ENCODE data around the gene HOXC6. TPM values are rescaled to one million over a fixed set of nuclear protein-coding genes. Genes with fewer than 3 reads are reported as not detected.

Gene HOXC6
- total RNA-seq, 6 experiments from 2014 or later, result not detected

DNA sequence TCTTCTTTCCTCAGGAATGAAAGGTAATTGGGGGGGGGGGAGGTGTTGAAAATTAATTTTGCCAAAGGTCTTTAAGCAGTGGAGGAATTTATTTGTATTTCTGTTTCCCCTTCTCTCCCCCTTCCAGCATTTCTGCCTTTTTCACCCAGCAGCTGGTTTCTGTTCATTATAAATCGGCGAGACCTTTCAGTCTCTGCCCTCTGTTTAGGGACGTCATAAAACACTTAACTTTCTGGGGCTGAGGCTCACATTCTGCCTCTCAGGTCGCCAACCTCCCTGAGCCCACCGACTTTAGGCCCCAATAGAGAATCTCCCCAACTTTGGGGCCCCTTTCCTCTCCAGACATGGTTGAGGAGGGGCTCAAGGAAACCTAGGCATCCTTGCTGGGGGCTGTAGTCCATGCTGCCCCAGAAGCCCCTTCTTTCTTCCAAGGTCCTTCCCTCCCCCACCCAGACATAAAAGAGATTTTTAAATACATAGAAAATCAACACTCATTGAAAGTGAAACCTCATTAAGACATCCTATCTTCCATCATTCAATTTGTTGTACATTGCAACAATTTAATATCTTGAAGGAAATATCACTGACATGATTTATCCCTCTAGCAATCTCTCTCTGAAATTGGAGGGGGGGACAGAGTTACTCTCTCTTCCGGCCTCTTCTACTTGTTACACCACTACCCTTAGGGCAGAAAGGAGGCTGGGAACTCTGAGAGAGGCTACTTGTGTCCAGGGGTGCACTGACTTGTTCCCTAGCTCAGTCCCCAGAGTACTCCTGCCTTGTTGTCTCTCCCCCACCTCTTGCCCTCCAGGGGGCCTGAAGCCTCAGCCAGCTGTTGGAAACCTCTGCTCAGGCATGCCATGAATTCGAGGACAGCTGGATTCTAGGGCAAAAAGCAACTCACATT, 2.5 kb upstream of the HOXC6 start:
- no peak for ATAC-seq
- intact Hi-C loops (cut with DNase I), result no loop called here

DNA sequence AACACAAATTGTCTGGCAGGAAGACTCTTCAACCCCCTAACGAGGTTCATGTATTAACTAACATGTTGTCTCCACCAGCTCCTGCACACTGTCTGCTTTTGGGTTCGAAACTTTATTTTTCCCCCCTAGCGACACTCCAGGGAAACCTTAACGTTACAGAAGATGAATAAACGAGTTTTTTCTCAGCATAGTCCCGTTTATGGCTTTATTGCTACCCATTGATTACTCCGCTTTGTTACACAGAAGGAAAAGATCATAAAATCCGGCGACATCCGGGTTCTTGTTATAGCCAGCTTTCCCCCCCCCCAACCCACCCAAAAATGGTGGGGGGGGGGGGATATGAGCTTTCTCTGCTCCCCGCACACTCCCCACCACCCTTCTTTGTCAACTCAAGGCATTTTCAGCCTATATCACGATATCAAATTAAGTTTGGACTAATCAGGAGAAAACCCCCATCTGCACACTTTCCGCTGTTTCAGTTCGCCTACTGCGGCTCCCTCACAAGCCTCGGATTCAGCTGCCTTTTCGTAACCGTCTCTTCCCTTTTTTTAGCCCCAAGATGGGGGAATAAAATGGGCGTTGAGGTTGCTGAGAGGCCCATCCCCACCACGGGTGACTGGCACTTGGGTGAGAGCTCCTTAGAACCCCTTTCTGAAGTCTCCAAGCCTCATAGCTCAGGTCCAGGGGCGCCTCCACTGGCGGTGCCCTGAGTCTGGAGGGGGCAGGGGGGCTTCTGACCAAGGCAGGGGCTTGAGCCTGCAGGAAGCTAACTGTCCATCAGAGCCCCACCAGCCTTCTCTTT, 1.4 kb upstream of the HOXC6 start:
- H3K27ac ChIP-seq, result no peak overlapping the region
- TF ChIP-seq, protein P1, sequence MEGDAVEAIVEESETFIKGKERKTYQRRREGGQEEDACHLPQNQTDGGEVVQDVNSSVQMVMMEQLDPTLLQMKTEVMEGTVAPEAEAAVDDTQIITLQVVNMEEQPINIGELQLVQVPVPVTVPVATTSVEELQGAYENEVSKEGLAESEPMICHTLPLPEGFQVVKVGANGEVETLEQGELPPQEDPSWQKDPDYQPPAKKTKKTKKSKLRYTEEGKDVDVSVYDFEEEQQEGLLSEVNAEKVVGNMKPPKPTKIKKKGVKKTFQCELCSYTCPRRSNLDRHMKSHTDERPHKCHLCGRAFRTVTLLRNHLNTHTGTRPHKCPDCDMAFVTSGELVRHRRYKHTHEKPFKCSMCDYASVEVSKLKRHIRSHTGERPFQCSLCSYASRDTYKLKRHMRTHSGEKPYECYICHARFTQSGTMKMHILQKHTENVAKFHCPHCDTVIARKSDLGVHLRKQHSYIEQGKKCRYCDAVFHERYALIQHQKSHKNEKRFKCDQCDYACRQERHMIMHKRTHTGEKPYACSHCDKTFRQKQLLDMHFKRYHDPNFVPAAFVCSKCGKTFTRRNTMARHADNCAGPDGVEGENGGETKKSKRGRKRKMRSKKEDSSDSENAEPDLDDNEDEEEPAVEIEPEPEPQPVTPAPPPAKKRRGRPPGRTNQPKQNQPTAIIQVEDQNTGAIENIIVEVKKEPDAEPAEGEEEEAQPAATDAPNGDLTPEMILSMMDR (IDR thresholded peaks at IDR 0.05), result no peak
- TF ChIP-seq POLR2A (IDR thresholded peaks at IDR 0.05), result no peak
- no peak overlapping the region for H3K4me3 ChIP-seq

More for the DNA sequence above, 2.5 kb upstream of the HOXC6 start:
- Histone ChIP-seq H3K27ac (no peak overlapping the region), H3K9me3 (no peaks in the 10 kb centered on the region), H3K4me3 (no peak overlapping the region), H3K27me3 (peaks cover 9 to 64% of the 10 kb centered on the region in 2 donors), H3K4me1 (no peaks in the 10 kb centered on the region), H3K36me3 (no peaks in the 10 kb centered on the region)
- 9% methylated on average over 7 of the region's 7 CpGs for WGBS (ENCODE audit: insufficient coverage, low coverage, low lambda C conversion rate, missing lambda C conversion rate)
- no peak for DNase-seq
- TF ChIP-seq, protein P1 (IDR thresholded peaks at IDR 0.05), result no peak
- TF ChIP-seq POLR2A (IDR thresholded peaks at IDR 0.05), result no peak

DNA sequence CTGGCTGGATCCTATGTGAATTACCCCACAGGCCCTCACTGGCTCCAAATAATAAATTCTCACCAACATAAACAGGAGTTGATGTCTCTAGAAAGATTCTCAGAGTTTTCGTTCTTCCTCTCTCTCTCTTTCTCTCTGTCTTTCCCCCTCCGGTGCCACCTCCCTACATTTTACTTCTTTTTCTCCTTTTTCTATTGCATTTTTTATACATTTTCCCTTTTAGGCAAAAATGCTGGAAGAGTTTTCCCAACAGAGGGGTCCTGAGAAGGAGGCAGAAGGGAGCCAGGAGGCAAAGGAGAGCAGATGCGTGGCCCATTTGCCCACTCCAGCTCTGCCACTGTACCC, 826 bp upstream of the HOXC6 start:
- Histone ChIP-seq H3K36me3 (no peaks in the 10 kb centered on the region), H3K4me1 (no peaks in the 10 kb centered on the region), H3K27ac (no peak overlapping the region), H3K4me3 (no peak overlapping the region), H3K27me3 (peaks cover 15 to 62% of the 10 kb centered on the region in 2 donors), H3K9me3 (no peaks in the 10 kb centered on the region)
- intact Hi-C loops (cut with DNase I), result no loop called here
- 21% methylated on average over 3 of the region's 3 CpGs for WGBS (ENCODE audit: insufficient coverage, low coverage, low lambda C conversion rate, missing lambda C conversion rate)
- DNase-seq, result peak in 1 of 3 donors; percentile 5
- no peak for TF ChIP-seq POLR2A (IDR thresholded peaks at IDR 0.05)
- TF ChIP-seq, protein P1 (IDR thresholded peaks at IDR 0.05), result no peak
- no peak for ATAC-seq

More for the DNA sequence above, 1.4 kb upstream of the HOXC6 start:
- Histone ChIP-seq H3K36me3 (no peaks in the 10 kb centered on the region), H3K9me3 (no peaks in the 10 kb centered on the region), H3K4me1 (no peaks in the 10 kb centered on the region), H3K27me3 (peaks cover 11 to 64% of the 10 kb centered on the region in 2 donors)
- no peak for ATAC-seq
- intact Hi-C loops (cut with DNase I), result no loop called here
- WGBS (ENCODE audit: insufficient coverage, low coverage, low lambda C conversion rate, missing lambda C conversion rate), result 8% methylated on average over 20 of the region's 22 CpGs
- peak in 1 of 3 donors; percentile 18 for DNase-seq

DNA sequence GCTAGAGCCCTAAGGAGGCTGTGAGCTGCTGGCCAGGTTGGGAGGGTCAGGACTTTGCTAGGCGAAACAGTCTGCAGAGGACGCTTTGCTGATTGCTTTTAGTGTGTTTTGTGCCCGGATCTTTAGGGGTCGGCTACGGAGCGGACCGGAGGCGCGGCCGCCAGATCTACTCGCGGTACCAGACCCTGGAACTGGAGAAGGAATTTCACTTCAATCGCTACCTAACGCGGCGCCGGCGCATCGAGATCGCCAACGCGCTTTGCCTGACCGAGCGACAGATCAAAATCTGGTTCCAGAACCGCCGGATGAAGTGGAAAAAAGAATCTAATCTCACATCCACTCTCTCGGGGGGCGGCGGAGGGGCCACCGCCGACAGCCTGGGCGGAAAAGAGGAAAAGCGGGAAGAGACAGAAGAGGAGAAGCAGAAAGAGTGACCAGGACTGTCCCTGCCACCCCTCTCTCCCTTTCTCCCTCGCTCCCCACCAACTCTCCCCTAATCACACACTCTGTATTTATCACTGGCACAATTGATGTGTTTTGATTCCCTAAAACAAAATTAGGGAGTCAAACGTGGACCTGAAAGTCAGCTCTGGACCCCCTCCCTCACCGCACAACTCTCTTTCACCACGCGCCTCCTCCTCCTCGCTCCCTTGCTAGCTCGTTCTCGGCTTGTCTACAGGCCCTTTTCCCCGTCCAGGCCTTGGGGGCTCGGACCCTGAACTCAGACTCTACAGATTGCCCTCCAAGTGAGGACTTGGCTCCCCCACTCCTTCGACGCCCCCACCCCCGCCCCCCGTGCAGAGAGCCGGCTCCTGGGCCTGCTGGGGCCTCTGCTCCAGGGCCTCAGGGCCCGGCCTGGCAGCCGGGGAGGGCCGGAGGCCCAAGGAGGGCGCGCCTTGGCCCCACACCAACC, 1.5 kb downstream of the HOXC6 start:
- peaks cover 0 to 5% (median 0%) of the 10 kb centered on the region in 4 donors for H3K4me1 ChIP-seq
- WGBS (ENCODE audit: insufficient coverage, low coverage, low lambda C conversion rate, missing lambda C conversion rate), result 10% methylated on average over 25 of the region's 53 CpGs

More for the DNA sequence above, 1.5 kb downstream of the HOXC6 start:
- H3K9me3 ChIP-seq, result no peaks in the 10 kb centered on the region
- no peak overlapping the region for H3K27ac ChIP-seq
- DNase-seq (peak in 1 of 3 donors; percentile 22), ATAC-seq (no peak)
- TF ChIP-seq, protein P1 (IDR thresholded peaks at IDR 0.05), result no peak
- no peak for TF ChIP-seq POLR2A (IDR thresholded peaks at IDR 0.05)
- intact Hi-C loops (cut with DNase I), result loop anchor here in 1 of 2 donors (10.0 kb wide), 1 partner anchor 175 kb away; no protein-coding TSS in a partner anchor
- no peaks in the 10 kb centered on the region for H3K36me3 ChIP-seq
- peaks cover 20 to 77% of the 10 kb centered on the region in 2 donors for H3K27me3 ChIP-seq
- H3K4me3 ChIP-seq, result no peak overlapping the region
